Measurements from ENCODE around the gene EPHA6.
"Not testable (repeated sequence)": the region's sequence is repeated elsewhere in the genome, so short reads cannot be mapped to it uniquely, and the experiment has no call there.

EPHA6 gene

DNA sequence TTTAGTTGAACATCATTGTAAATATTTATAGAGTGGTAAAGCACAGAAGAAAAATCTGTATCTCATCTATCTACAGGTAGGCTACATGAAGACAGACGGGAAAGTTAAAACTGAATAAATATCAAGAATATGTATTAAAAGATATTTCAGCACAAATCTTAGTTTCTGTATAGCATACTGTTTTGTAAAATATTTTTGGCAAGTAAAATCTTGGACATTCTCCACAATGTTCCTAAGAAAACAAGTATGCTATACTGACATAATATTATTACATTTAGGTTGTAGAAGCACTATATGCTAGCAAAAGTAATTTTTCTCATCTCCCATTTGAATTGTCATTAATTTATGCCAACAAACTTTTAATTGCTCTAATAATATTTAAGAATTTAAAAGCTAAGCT is 623.7 kb downstream of the EPHA6 start:
- TF ChIP-seq, protein P1, sequence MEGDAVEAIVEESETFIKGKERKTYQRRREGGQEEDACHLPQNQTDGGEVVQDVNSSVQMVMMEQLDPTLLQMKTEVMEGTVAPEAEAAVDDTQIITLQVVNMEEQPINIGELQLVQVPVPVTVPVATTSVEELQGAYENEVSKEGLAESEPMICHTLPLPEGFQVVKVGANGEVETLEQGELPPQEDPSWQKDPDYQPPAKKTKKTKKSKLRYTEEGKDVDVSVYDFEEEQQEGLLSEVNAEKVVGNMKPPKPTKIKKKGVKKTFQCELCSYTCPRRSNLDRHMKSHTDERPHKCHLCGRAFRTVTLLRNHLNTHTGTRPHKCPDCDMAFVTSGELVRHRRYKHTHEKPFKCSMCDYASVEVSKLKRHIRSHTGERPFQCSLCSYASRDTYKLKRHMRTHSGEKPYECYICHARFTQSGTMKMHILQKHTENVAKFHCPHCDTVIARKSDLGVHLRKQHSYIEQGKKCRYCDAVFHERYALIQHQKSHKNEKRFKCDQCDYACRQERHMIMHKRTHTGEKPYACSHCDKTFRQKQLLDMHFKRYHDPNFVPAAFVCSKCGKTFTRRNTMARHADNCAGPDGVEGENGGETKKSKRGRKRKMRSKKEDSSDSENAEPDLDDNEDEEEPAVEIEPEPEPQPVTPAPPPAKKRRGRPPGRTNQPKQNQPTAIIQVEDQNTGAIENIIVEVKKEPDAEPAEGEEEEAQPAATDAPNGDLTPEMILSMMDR (IDR thresholded peaks at IDR 0.05; ENCODE audit: borderline replicate concordance, insufficient read depth, low read depth, low read length), result no peak
- no peak overlapping the region for H3K4me3 ChIP-seq (ENCODE audit: low read depth, low read length)

DNA sequence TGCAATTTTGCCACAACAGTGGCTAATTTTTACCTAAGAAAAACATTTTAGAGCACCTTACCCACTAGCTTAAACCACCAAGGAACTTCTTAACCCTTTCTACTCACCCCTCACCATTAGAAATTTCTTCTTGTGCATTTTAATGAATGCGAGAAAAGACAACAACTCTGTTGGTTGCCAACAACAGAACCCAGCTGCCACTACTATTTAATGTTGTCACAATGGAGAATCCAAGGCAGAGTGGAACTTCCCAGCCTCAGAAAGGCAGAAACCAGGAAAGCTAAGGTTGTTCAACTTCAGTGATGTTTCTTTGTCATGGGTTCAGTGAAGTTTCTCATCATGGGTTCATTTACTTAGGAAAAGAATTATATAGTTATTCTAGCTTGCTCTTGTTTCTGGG is 625.0 kb downstream of the EPHA6 start:
- TF ChIP-seq, protein P1 (IDR thresholded peaks at IDR 0.05; ENCODE audit: borderline replicate concordance, insufficient read depth, low read depth, low read length), result no peak

DNA sequence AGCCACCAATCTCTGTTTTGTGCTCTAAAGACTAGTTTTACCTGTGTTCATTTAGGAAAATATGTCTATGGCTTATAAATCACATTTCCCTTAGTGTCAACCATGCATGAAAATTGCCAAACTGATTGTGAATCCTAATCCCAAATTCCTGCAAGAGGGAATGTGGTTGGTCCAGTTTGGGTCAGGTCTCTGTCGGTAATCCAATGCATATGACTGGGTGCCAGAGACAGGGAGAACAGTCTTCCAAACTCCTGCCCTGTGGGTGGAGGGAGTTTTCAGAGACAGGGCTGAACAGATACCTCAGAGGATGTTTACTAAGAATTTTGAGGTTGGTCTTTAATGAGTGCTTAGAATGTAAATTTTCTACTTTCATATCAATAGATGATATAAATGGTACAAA is 649.6 kb downstream of the EPHA6 start:
- TF ChIP-seq, protein P1 (IDR thresholded peaks at IDR 0.05; ENCODE audit: borderline replicate concordance, insufficient read depth, low read depth, low read length), result no peak
- H3K4me3 ChIP-seq (ENCODE audit: low read depth, low read length), result no peak overlapping the region

More for the DNA sequence above, 625.0 kb downstream of the EPHA6 start:
- H3K4me3 ChIP-seq (ENCODE audit: low read depth, low read length), result no peak overlapping the region

- TF ChIP-seq, protein P1 (IDR thresholded peaks at IDR 0.05; ENCODE audit: borderline replicate concordance, insufficient read depth, low read depth, low read length), result no peak
- H3K4me3 ChIP-seq (ENCODE audit: low read depth, low read length), result no peak overlapping the region
Measured at GRCh38 chr3:97470481-97470880, 656.1 kb downstream of the EPHA6 start.

- no peak overlapping the region for H3K4me3 ChIP-seq (ENCODE audit: low read depth, low read length)
- TF ChIP-seq, protein P1 (IDR thresholded peaks at IDR 0.05; ENCODE audit: borderline replicate concordance, insufficient read depth, low read depth, low read length), result no peak
Measured at GRCh38 chr3:97479740-97480139, 665.3 kb downstream of the EPHA6 start.

GRCh38 chr3:97480696-97481289 is 666.4 kb downstream of the EPHA6 start:
- H3K4me3 ChIP-seq (ENCODE audit: low read depth, low read length), result not testable (repeated sequence)

- TF ChIP-seq, protein P1 (IDR thresholded peaks at IDR 0.05; ENCODE audit: borderline replicate concordance, insufficient read depth, low read depth, low read length), result no peak
- no peak overlapping the region for H3K4me3 ChIP-seq (ENCODE audit: low read depth, low read length)
Measured at GRCh38 chr3:97481416-97481815, 667.0 kb downstream of the EPHA6 start.

GRCh38 chr3:97485206-97485605 is 670.8 kb downstream of the EPHA6 start:
- H3K4me3 ChIP-seq (ENCODE audit: low read depth, low read length), result no peak overlapping the region
- TF ChIP-seq, protein P1 (IDR thresholded peaks at IDR 0.05; ENCODE audit: borderline replicate concordance, insufficient read depth, low read depth, low read length), result no peak

Measured in GM12875 (cell line).